ENCODE results near the gene MAFG. TPM values are rescaled to one million over a fixed set of nuclear protein-coding genes. Genes with fewer than 3 reads are reported as not detected.
A peak's percentile ranks its signal among the peaks of the same experiment; 100 is the strongest.

Gene MAFG
- total RNA-seq, 4 donors from 2014 or later = 37.1 to 65.5 (median 51.9) TPM

- no peak for TF ChIP-seq CTCF (IDR thresholded peaks at IDR 0.05 in 4 of 5, conservative IDR thresholded peaks at IDR 0.05 in 1 of 5)
- TF ChIP-seq POLR2A (IDR thresholded peaks at IDR 0.05) = no peak
- Histone ChIP-seq H3K27me3 (no peaks in the 10 kb centered on the region), H3K9me3 (no peaks in the 10 kb centered on the region), H3K4me1 (peaks cover 21 to 27% of the 10 kb centered on the region in 2 donors), H3K4me3 (peak overlapping the region; percentile 61 to 78 (median 63)), H3K27ac (peak overlapping the region; percentile 43 to 69 (median 58)), H3K36me3 (peaks cover 0 to 34% of the 10 kb centered on the region in 2 donors)
- DNase-seq = no peak
- in situ Hi-C loops (cut with MboI; ENCODE audit: low sequenced_read_pairs in 4 of 4) = no loop called here
- intact Hi-C loops (cut with DNase I; ENCODE audit: low total_unique reads) = loop anchor here (1.0 to 5.0 kb wide), 3 partner anchors 20 to 79 kb away; partner anchors contain the start of genes ALYREF, ANAPC11, MCRIP1 and P4HB
- peak; percentile 35 to 43 for ATAC-seq
These were observed 16.7 kb downstream of the MAFG start for GRCh38 chr17:81910840-81911276.

GRCh38 chr17:81909966-81910839 is 17.3 kb downstream of the MAFG start:
- Histone ChIP-seq H3K4me3 (peak overlapping the region; percentile 61 to 78 (median 63)), H3K36me3 (peaks cover 0 to 30% of the 10 kb centered on the region in 2 donors), H3K27me3 (no peaks in the 10 kb centered on the region), H3K9me3 (no peaks in the 10 kb centered on the region), H3K4me1 (peaks cover 21 to 27% of the 10 kb centered on the region in 2 donors), H3K27ac (peak overlapping the region; percentile 43 to 69 (median 58))
- DNase-seq = no peak
- in situ Hi-C loops (cut with MboI; ENCODE audit: low sequenced_read_pairs in 4 of 4) (no loop called here), intact Hi-C loops (cut with DNase I; ENCODE audit: low total_unique reads) (loop anchor here (2.0 to 5.0 kb wide), 2 partner anchors 49 to 78 kb away; partner anchors contain the start of genes MCRIP1 and P4HB)
- ATAC-seq = no peak
- TF ChIP-seq CTCF (IDR thresholded peaks at IDR 0.05 in 4 of 5, conservative IDR thresholded peaks at IDR 0.05 in 1 of 5) (no peak), POLR2A (IDR thresholded peaks at IDR 0.05) (no peak)

- Histone ChIP-seq H3K9me3 (no peaks in the 10 kb centered on the region), H3K27me3 (no peaks in the 10 kb centered on the region), H3K4me3 (no peak overlapping the region), H3K36me3 (peaks cover 0 to 21% of the 10 kb centered on the region in 2 donors), H3K27ac (no peak overlapping the region), H3K4me1 (peaks cover 21 to 27% of the 10 kb centered on the region in 2 donors)
- intact Hi-C loops (cut with DNase I; ENCODE audit: low total_unique reads) = no loop called here
- no peak for ATAC-seq
- no peak for TF ChIP-seq CTCF (IDR thresholded peaks at IDR 0.05 in 4 of 5, conservative IDR thresholded peaks at IDR 0.05 in 1 of 5)
- no peak for TF ChIP-seq POLR2A (IDR thresholded peaks at IDR 0.05)
- in situ Hi-C loops (cut with MboI; ENCODE audit: low sequenced_read_pairs in 4 of 4) = no loop called here
- no peak for DNase-seq
These were observed 18.3 kb downstream of the MAFG start for GRCh38 chr17:81909231-81909630.

GRCh38 chr17:81908793-81909192 is 18.7 kb downstream of the MAFG start:
- Histone ChIP-seq H3K4me3 (no peak overlapping the region), H3K27ac (no peak overlapping the region), H3K27me3 (no peaks in the 10 kb centered on the region), H3K4me1 (peaks cover 21 to 27% of the 10 kb centered on the region in 2 donors), H3K9me3 (no peaks in the 10 kb centered on the region), H3K36me3 (peaks cover 0 to 16% of the 10 kb centered on the region in 2 donors)
- no peak for DNase-seq
- TF ChIP-seq POLR2A (IDR thresholded peaks at IDR 0.05) (no peak), CTCF (IDR thresholded peaks at IDR 0.05 in 4 of 5, conservative IDR thresholded peaks at IDR 0.05 in 1 of 5) (no peak)
- in situ Hi-C loops (cut with MboI; ENCODE audit: low sequenced_read_pairs in 4 of 4) (no loop called here), intact Hi-C loops (cut with DNase I; ENCODE audit: low total_unique reads) (no loop called here)
- ATAC-seq = no peak

Data from gastrocnemius medialis (tissue), 4 donors.